ENCODE data around the gene FN1.

- TF ChIP-seq POLR2A (IDR thresholded peaks at IDR 0.05; ENCODE audit: low read depth, low read length): no peak
- no peak for TF ChIP-seq POLR2AphosphoS5 (IDR thresholded peaks at IDR 0.05; ENCODE audit: low read depth, low read length)
Observed at GRCh38 chr2:215397632-215398341, 38.1 kb downstream of the FN1 start.

Data from GM12891 (cell line).